Stimulated activated CD4-positive, alpha-beta T cell treated with anti-CD3 and anti-CD28 coated beads, Interleukin-15, amount 100 ng/mL, for 48 hours (primary cell): ENCODE results near the gene TCEANC2.
A peak's percentile ranks its signal among the peaks of the same experiment; 100 is the strongest.

Experiments
- DNase-seq, 2 donors: peaks; one replicate each; pipeline ENCODE4 v3.0.0-alpha.2; 2020; ENCODE audit warnings: low read depth in 2 of 2

TCEANC2 gene

DNA sequence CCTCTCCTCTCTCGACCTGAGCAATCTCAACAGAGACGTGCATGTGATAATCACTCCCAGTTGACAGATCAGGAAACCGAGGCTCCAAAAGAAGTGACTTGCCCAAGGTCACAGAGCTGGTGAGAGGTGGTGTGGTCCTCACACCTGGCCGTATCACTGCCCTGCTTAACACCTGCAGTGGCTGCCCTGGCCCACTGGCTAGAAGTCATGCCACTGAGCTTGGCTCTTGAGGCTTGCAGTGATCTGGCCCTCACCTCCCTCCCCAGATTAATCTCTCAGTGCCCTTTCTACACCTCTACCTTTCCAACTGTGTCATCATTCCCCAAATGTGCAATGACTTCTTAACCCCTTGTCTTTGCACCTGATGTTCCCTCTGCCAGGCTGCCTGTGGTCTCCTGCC, 60.6 kb downstream of the TCEANC2 start:
- no peak for DNase-seq

DNA sequence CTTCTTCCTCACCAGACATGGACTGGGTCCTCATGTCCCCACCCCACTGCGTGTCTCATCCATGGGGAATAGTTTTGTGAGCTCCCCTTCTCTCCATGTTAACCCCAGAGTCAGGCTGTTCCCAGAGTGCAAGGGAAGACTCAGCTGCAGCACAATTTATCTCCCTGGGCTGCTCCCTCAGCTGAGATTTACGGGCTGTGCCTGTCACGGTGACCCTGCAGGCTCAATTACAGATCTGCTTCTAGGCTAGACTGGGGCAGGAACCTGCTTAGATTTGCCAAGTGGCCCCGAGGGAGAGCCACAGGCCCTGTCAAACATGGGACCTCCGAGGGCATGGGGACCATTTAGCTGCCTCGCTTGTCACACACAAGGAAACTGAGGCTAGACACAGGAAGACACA, 61.5 kb downstream of the TCEANC2 start:
- no peak for DNase-seq

DNA sequence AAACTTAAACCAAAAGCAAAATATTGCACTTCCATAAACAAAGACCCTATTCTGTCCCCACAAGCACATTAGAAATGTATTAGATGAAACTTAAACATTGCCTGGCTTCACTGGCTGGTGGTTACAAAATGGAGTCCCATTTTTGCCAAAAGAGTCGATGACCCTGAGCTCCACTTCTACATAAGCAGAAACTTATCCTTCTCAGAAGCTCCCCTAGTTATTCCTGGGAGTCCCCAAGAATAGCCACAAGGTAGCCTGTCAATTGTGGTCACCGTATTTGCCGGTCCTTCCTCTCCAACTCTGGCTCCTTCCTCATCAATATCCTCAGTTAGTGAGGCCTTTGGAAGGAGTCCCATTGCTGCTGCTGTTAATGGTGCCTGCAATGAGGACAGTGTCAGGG, 62.1 kb downstream of the TCEANC2 start:
- DNase-seq, result no peak

DNA sequence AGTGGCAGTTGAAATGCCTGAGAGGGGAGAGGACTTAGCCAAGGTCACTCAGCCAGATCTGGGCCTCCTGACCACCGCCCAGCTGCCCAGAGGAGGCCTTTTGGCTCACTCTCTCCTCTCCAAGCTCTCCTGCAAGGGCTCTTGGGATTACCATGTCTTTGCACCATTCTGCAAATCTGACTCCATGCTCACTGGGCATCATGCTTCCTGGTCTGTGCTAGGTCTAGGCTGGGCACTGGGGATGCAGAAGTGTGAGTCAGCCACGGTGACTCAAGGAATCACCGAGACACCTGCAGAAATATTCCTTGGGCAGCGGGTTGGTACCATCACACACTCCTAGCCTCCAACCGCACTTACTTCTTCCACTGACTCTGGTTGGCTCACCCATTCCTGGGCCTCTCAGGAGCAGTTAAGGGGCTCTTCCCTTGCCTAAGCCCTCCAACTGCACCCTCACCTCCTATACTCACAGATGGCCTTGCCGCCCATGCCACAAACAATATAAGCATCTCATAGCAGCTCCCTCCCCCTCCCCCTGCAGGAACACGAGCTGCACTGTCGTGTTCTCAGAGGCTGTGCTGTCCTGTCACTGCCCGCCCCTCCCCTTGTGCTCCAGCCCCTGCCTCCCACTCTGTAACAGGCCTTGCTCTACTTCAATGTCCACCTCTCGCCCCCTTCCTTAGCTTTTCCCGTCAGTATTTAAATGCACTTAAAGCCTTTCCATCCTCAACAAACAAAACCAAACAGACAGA, 64.6 kb downstream of the TCEANC2 start:
- DNase-seq, result no peak

DNA sequence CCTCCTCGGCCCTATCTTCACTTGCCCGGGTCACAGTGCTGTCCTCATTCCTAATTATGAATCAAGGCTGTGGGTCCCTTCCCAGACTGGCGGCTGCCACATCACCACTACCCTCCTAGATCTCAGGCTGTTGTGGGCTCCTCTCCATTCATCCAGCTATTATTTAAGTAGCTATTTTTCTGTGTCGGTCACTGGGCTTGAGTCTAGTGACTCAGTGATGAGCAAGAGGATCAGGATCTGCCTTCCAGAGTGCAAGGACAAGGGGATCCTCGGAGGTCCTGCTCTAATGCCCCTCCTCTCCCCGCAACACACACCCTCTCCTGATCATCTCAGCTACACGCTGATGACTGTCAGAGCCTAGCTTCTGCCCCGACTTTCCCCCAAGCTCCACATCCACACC, 65.3 kb downstream of the TCEANC2 start:
- no peak for DNase-seq

DNA sequence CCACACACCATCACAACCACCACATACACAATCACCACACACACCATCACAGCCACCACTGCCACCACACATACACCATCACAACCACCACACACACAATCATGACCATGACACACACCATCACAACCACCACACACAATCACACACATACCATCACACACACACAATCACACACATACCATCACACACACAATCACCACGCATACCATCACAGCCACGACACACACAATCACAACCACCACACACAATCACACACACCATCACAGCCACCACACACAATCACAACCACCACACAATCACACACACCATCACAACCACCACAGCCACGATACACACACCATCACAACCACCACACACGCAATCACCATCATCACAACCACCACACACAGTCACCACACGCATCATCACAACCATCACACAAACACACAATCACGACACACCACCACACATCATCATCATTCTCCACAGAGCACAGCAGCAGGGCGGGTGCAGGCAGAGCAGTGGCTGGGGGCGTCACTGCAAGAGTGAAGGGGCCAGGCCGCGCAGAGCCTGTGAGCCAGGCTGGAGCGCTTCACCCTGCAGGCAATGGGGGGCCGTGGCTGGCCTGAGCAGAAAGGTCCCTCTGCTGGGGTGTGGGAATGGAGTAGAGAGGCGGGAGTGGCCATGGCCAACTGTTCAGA, 66.8 kb downstream of the TCEANC2 start:
- no peak for DNase-seq

DNA sequence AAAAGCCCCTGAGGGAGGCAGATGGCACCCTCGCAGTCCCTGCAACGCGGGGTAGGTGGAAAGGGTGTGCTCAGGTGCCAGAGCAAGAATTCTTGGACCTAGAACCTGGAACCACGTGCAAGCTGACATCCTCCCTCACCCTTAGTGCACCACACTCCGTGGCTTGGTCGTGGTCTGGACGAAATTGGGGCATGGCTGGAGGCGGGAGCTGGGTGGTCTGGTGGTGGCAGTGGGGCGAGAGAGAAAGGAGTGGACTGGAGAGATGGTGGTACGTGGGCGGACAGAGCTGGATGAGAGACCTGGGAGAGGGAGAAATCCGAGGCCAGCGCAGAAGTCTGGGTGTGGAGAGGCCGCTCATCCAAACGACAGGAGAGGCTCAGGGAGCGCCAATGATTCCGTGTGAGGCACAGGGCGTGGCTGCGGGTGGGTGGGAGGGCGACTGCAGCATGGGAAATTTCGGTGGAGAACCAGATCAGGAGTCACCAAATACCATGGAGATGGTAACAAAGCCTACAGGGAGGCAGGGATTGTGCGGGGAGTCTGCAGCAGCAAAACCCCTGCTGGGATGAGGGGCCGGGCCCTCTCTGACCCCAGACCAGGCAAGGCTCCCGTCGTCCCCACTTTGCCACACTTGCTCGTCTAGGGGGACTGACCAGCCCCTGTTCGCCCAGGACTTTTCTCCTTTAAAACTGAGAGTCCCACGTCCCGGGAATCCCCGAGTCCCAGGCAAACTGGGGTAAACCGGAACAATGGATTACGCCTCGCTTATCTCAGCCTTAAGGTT, 67.5 kb downstream of the TCEANC2 start:
- no peak for DNase-seq

DNA sequence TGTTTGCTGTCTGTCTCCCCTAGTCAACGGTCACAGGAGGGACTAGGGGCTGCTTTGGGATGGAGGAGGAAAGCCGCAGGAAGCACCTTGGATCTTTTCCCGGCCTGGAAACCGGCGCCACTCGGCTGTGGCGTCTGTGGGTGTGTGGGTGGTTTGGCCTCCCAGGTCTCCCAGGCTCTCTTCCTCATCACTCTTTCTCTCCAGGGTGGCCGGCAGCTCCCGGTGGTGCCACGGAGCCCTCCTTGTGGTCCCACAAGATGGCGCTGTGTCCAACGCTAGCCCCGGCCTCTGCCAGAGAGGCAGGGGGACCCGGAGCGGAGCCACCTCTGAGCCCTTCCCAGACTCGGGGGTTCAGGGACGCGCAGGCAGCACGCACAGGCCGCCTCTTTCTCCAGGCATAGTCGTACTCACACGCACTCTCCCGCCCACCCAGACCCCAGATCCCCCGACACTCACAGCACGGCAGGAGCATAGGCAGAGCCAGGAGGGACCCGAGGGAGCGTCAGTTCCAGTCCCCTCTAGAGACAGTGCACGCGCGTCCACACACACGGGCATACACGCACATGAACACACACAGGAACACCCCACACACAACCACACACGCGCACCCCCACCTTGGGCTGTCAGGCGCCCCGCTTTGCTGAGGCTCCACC, 68.2 kb downstream of the TCEANC2 start:
- DNase-seq, result peak; percentile 45 to 61

DNA sequence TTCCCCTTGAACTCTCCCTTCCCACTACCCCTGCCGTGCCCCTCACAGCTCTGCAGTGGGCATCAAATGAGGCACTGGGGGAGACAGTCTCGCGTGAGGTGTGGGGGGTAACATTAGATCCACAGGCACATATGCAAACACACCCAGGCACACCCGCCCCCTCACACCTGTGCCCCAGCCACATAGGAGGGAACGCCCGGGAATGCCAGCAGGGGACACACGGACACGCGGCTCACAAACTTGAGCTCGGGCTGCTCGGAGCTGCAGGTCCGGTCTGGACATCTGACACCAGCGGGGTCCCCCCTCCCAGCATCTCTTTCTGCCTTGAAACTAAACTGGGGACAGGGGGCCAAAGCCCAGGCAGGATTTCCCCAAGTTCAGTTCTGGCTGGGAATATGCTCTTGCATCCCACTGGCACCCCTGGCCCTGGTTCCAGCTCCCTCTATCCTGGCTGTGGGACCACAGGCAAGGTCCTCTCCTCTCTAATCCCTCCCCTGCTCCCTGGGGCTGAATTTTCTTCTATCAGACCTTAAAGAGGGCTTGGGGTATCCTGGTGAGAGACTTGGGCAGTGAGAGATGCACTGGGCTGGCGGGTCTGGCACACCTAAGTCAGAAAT, 68.8 kb downstream of the TCEANC2 start:
- no peak for DNase-seq

DNA sequence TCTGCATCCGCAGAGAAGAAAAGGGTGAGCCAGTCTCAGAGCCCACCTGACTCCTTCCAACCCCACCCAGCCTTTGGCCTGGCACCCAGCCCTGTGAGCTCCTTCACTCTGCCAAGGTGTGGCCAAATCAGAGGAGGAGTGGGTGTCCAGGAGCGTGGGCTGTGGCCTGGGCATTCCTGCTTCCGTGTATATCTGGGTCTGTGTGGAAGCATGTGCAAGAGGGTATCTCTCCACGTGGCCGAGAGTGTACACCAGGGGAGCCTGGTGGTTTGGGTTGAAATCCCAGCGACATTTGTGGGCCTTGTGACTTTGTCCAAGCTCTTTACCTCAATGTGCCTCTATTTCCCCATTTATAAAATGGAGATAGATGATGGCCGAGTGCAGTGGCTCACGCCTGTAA, 69.6 kb downstream of the TCEANC2 start:
- DNase-seq, result no peak

DNA sequence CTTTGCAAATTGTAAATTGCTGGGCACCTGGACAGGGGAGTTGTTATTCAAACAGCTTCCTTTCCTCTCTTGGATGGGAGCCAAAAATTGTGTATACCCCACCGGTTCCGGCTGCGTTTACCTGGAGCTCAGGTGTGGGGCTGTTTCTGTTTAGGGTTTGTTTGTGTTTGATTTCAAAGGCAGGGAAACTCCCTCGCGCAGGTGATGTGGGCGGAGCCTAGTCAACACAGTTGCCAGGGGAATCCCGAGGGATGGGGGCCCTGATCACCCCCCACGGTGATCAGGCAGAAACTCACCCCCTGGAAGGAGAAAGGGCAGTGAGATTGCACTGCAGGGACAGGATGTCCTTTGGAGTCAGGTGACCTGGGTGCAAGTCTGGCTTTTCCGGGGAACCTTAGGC, 71.1 kb downstream of the TCEANC2 start:
- no peak for DNase-seq

DNA sequence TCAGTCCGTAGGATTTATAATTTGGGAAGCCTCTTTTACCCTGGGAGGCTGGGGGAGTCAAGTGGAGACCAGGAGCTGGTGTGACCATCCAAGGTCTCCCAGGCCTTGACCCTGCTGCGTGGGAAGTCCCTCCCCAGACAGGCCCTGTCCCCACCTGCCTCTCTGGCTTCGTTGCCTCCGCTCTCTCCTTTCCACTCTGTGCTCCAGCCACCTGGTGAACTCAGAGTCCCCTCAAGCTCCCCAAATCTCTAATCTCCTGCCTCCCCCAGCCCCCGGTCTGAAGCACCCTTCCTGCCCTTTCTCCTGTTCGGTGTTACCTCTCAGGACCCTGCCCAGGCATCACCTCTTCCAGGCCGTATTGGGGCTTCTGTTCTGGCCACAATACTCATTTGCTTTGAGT, 71.5 kb downstream of the TCEANC2 start:
- DNase-seq, result no peak

DNA sequence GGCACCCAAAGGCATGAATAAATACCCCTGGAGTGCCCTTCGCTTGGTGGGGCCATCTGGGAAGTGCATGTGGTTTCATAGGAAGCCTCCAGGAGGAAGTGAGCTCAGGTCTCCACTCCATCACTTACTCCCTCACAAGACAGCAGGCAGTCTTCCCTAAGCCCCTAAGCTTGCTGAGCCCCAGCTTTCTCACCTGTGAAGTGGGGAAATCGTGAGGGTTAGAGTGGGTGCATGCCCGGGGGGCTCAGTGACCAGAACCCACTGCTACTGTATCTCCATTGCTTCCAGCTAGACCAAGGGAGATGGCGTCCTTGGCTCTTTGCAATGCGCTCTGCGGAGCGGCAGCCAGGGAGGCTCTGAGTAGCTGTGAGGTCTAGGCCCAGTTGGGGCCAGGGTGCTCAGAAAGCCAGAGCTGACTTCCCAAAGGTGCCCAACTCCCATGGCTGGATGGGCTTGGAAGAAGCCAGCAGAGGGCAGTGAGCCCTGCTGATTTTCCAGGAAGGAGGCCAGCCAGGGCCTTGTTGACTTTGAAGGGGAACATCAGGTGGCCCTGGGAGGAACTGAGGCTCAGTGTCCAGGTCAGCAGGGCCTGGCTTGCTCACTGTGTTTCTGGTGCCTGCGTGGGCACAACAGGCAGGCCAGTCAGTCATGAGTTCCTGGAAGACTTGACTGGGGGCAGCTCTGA, 72.1 kb downstream of the TCEANC2 start:
- DNase-seq, result no peak

DNA sequence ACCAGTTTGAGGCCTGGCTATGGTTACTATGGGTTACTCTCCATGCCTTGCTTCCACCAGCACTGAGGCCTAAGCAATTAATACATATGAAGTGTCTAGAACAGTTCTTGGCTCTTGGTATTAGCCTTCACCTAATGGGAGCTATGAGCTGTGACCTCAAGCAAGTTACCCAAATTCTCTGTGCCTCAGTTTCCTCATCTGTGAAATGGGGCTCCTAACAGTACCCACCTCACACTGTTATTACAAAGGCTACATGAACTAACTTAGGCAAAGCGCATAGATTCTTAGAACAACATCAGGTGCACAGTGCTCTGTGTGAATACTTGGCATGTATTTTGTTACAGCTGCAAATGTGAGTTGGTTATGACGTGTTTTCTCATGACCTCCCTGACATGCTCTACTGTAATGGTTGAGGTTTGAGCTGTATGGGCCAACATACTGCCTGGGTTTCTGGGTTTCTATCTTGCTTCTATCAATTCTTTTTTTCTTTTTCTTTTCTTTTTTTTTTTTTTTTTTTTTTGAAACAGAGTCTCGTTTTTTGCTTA, 72.9 kb downstream of the TCEANC2 start:
- no peak for DNase-seq

DNA sequence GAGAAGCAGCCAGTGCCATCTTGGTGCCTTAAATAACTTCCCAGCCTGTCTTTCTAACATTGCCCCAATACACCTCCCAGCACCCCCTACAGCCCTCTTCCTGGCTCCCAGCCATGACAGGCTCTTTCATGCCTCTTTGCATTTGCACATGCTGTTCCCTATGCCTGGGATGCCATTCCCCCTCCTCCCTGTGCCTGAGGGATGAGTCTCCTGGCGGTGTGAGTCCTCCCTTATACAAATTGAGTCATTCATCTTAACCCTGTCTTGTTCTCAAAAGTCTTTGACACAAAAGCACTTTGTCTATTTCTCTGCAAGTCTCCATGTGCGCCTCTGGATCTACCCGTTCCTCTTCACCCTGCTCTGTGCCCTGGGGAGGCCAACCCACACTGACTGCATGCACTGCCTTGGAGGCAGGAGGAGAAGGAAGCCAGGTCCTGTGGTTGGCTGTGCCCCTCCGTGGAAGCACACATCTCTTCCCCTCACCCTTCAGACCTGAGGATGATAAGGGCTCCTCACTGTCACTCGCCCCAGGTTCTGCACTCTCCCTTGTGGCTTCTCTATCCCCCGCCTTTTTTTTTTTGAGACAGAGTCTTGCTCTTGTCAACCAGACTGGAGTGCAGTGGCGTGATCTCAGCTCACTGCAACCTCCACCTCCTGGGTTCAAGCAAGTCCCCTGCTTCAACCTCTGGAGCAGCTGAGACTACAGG, 74.3 kb downstream of the TCEANC2 start:
- no peak for DNase-seq

DNA sequence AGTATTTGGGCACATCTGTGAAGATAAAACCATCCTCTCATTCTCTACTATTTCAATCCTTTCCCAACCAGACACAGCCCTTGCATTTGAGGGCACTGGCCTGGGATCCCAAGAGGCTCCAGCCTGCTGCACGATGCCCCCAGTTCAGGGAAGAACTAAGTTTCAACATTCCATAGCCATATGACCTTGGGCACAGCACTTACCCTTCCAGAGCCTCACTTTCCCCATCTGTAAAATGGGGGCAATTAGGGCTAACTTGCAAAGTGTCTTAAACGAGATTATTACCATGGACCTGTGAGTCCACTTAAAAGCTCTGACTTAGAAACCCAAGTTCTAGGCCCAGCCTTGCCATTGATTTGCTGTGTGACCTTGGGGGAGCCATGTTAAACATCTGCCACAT, 76.5 kb downstream of the TCEANC2 start:
- no peak for DNase-seq

DNA sequence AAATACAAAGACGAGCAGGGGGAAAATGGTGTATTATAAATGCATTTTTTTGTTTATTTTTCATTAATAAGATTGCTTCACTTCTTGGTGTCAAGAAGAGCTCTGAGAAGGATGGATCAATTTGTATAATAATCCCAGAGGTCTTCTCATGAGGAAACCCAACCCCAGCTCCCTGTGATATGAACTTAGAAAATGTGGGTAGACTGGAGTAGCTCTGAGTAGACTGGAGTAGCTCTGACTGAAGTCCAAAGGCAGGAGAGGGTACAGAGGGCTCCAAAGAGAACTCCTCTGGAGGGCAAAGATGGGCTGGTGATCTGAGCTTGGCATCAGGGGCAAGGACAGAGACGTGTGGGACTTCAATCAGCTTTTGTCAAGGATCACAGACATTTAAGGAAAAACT, 78.0 kb downstream of the TCEANC2 start:
- no peak for DNase-seq

DNA sequence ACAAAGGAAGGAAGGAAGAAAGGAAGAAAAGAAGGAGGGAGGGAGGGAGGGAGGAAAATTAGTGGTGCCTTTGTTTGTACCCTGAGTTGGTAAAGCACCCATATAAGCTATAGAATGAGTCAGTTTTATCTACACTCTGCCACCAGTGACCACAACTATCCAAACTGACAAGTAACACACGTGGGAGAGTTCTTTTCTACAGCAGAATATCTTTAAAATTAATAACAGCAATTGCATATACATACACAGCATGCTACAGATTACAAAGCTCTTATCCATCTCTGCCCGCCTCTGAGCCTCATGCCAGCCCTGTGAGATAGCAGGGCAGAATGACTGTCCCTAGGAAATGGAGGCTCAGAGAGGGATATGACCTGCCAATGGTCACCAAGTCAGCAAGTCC, 79.1 kb downstream of the TCEANC2 start:
- no peak for DNase-seq

DNA sequence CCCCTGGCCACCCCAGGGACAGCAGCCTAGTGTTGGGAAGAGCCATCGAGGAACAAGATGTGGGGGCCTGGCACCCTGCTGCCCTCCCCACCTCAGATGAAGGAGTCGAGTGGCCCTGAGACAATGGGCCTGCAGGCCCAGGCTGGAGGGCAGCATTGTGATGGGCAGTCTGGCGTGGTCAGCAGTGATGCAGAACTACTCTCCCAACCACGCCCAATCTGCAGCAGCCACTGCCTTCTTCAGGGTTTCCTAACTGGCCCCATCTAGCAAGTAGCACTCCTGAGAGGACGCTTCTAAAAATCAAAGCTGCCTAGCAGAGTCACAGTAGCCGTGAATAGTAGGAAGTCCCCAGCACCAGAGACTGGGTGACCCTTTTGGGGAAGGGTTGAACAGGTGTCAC, 80.9 kb downstream of the TCEANC2 start:
- DNase-seq, result no peak

DNA sequence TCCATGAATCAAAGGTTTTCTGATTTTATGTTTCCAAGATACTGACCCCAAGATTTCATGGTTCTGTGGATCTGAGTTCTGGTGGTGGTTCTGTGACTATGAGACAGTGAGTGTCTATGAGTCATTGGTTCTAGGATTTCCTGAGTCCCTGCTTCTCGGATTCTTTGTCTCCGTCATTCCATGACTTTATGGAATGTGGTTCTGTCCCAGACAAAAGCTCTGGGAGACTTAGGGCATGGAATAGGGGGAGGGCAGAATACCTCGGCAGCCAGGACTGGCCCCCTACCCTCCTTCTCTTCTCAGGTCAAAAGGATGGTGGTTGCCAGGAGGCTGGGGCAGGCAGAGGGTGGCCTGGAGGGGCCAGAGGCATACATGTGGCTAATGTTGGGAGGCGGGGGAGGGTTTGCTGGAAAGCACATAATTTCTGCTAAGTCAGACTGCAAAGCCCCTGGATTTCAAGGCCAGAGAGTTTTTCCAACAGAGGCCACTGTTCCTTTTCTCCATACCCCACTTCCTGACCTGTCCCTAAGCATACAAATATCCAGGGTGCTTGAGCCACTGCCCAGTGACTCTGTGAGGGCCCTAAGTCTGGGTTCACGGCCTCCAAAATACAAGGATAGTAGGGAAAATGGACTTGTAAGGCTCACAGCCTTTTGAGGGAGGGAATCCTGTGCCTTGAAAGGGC, 82.2 kb downstream of the TCEANC2 start:
- no peak for DNase-seq
